Esophagus squamous epithelium (tissue), 5 donors: Measurements from ENCODE around the gene CAPZB. TPM values are rescaled to one million over a fixed set of nuclear protein-coding genes. Genes with fewer than 3 reads are reported as not detected.

Experiments used
- DNase-seq: peaks from one replicate; lab custom pipeline; 2025; lab: John Stamatoyannopoulos, UW
- H3K27ac ChIP-seq, 4 donors: fragments of 200-600 bp; sonication (generic); one replicate each; pipeline ENCODE4 v1.5.1; 2016 to 2019; ENCODE audit warnings: mild to moderate bottlenecking in 1 of 4
- H3K27me3 ChIP-seq, 4 donors: fragments of 200-600 bp; sonication (generic); 1 replicate in 3 of 4; 2 replicates in 1 of 4; pipeline versions ENCODE4 v1.5.1 to v1.6.0; 2017 to 2021; ENCODE audit warnings: antibody characterized with exemption in 1 of 4
- H3K36me3 ChIP-seq, 3 donors: fragments of 200-600 bp; sonication (generic); one replicate each; pipeline ENCODE4 v1.5.1; 2016 to 2019
- H3K4me1 ChIP-seq, 3 donors: fragments of 200-600 bp; sonication (generic); one replicate each; pipeline ENCODE4 v1.5.1; 2017 to 2019
- H3K4me3 ChIP-seq, 4 donors: fragments of 200-600 bp; sonication (generic); 1 replicate in 3 of 4; 2 replicates in 1 of 4; pipeline ENCODE4 v1.5.1; 2016 to 2019; ENCODE audit warnings: mild to moderate bottlenecking in 2 of 4, moderate library complexity in 1 of 4
- H3K9me3 ChIP-seq, 3 donors: fragments of 200-600 bp; sonication (generic); one replicate each; pipeline ENCODE4 v1.5.1; 2016 to 2019
- POLR2A ChIP-seq, 4 donors: fragments of 450-650 bp; IDR thresholded peaks; one replicate each; pipeline ENCODE4 v1.6.1; 2017; ENCODE audit warnings: antibody characterized with exemption in 4 of 4, mild to moderate bottlenecking in 4 of 4, moderate library complexity in 3 of 4
- WGBS, 2 donors: methylation state at CpG; one replicate each; pipeline ENCODE4 v1.1.5; 2018; 5-methylcytosine and 5-hydroxymethylcytosine counted together
- intact Hi-C: fragments of 100-400 bp; cut with DNase I; formaldehyde crosslinking; loops from one replicate; pipeline ENCODE4 v1.15.0; 2022
- total RNA-seq, 4 donors: library from RNA; depleted of rRNA; stranded (reverse); fragments of >200 nt; gene quantifications; one replicate each; pipeline ENCODE4 v1.1.0, GENCODE V29; 2016
- TF ChIP-seq, protein P1 (sequence below), 6 experiments: fragments of 450-650 bp in 4 of 6; fragments of 200-600 bp in 2 of 6; sonication (generic) in 2 of 6; IDR thresholded peaks; one replicate each; pipeline ENCODE4 v1.5.1; 2016 to 2019; ENCODE audit warnings: antibody characterized with exemption in 6 of 6, mild to moderate bottlenecking in 4 of 6, moderate library complexity in 4 of 6
- donor health status: DM: yes; HTN: yes; CAD: no.

The CAPZB gene
- total RNA-seq, 4 donors from 2014 or later = 89.4 to 146 (median 126) TPM

DNA sequence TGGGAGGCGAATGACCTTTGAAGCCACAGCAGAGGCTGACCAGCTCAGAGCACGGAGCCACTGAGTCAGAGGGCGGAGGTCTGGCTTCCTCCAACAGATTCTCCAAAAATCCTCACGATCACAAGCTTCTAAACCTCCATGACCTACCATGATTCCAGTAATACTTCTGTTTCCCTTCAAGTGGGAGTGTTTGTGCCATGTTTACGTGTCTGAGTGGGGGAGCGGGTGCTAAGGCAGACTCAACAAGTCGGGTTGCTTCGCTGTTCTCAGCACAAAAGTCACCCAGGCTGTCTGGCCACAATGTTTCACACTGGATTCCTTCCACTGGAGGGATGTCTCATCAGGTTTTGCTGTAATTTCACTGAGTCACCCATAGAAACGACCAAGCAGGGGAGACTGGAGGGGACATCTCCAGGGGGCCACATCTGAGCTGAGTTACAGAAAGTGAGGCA, 87.0 kb downstream of the CAPZB start:
- no peaks in the 10 kb centered on the region for H3K9me3 ChIP-seq
- no peak for DNase-seq
- 48 to 68% methylated on average over 3 to 6 of the region's 9 CpGs for WGBS, 2 donors
- H3K4me1 ChIP-seq = peaks cover 22 to 95% (median 54%) of the 10 kb centered on the region in 3 donors
- no peaks in the 10 kb centered on the region for H3K27me3 ChIP-seq
- TF ChIP-seq, protein P1, sequence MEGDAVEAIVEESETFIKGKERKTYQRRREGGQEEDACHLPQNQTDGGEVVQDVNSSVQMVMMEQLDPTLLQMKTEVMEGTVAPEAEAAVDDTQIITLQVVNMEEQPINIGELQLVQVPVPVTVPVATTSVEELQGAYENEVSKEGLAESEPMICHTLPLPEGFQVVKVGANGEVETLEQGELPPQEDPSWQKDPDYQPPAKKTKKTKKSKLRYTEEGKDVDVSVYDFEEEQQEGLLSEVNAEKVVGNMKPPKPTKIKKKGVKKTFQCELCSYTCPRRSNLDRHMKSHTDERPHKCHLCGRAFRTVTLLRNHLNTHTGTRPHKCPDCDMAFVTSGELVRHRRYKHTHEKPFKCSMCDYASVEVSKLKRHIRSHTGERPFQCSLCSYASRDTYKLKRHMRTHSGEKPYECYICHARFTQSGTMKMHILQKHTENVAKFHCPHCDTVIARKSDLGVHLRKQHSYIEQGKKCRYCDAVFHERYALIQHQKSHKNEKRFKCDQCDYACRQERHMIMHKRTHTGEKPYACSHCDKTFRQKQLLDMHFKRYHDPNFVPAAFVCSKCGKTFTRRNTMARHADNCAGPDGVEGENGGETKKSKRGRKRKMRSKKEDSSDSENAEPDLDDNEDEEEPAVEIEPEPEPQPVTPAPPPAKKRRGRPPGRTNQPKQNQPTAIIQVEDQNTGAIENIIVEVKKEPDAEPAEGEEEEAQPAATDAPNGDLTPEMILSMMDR (IDR thresholded peaks at IDR 0.05) = peak in 3 of 6 experiments; percentile 39 to 54 (median 41)
- no peak for TF ChIP-seq POLR2A (IDR thresholded peaks at IDR 0.05)
- H3K36me3 ChIP-seq = peaks cover 0 to 52% (median 5%) of the 10 kb centered on the region in 3 donors
- H3K27ac ChIP-seq = peak overlapping the region; percentile 35 to 92 (median 82)
- intact Hi-C loops = loop anchor here (10.0 kb wide), 2 partner anchors 86 to 186 kb away; partner anchors contain the start of gene CAPZB
- H3K4me3 ChIP-seq = no peak overlapping the region

DNA sequence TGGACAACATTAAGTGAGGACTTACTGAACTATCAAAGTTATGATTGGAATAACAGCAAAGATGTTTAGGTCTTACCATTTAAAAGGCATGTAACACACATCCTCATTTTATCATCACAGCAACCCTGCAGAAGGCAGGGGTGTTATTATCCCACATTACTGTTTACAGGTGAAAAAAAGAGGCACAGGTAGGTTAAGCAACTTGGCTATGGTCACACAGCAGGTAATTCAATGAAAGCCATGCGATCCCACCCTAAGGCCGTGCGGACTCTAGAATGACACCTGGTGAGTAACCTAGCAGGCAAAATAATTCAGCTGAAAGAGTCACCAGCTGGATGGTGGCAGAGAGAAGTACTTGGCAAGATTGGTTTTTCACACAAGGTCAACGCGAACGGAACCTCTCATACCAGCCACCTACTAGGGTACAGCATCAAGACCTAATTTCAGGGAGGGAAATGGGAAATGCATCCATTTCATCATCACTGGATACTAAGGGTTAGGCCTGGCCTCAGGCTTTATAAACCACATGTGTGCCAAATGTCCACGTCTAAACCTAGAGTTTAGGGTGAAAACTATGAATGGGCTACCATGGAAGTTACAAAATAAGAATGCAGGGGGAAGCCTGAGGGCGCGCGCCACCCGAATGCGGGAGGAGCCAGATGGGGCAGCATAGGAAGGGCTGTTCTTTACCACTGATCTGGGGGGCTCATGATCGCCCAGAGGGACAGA, 88.0 kb downstream of the CAPZB start:
- 82 to 90% methylated on average over 13 of the region's 13 CpGs for WGBS, 2 donors
- intact Hi-C loops = loop anchor here (10.0 kb wide), 2 partner anchors 87 to 187 kb away; partner anchors contain the start of gene CAPZB
- Histone ChIP-seq H3K4me1 (peaks cover 24 to 95% (median 55%) of the 10 kb centered on the region in 3 donors), H3K36me3 (peaks cover 0 to 43% (median 5%) of the 10 kb centered on the region in 3 donors), H3K27ac (peak overlapping the region in 3 of 4 donors; percentile 76 to 92 (median 88)), H3K4me3 (no peak overlapping the region), H3K27me3 (no peaks in the 10 kb centered on the region), H3K9me3 (no peaks in the 10 kb centered on the region)
- no peak for DNase-seq
- TF ChIP-seq, protein P1 (IDR thresholded peaks at IDR 0.05) = no peak
- no peak for TF ChIP-seq POLR2A (IDR thresholded peaks at IDR 0.05)

DNA sequence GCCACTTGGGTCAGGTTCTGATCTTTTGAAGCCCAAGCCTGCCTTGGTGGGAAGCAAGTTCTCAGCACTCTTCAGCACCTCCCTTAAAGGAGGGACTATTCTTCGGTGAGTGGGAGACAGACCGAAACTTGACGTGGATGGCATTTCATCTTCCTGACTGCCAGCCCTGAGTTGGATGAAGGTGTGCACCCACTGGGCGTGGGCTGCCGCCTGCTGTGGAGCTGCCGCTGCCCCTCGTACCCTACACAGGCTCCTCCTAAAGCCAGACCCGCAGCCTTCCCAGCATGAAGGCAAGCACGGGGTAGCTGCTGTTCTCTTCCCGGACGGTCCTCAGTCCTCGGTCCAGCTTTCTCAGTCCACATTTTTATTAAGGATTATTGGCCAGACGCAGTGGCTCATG, 89.1 kb downstream of the CAPZB start:
- Histone ChIP-seq H3K4me1 (peaks cover 26 to 95% (median 55%) of the 10 kb centered on the region in 3 donors), H3K9me3 (no peaks in the 10 kb centered on the region), H3K27me3 (no peaks in the 10 kb centered on the region), H3K4me3 (no peak overlapping the region), H3K36me3 (peaks cover 0 to 37% (median 5%) of the 10 kb centered on the region in 3 donors), H3K27ac (peak overlapping the region; percentile 3 to 54 (median 32))
- 94 to 96% methylated on average over 7 to 8 of the region's 13 CpGs for WGBS, 2 donors
- DNase-seq = no peak
- TF ChIP-seq, protein P1 (IDR thresholded peaks at IDR 0.05) = no peak
- no peak for TF ChIP-seq POLR2A (IDR thresholded peaks at IDR 0.05)
- intact Hi-C loops = loop anchor here (10.0 kb wide), 2 partner anchors 89 to 189 kb away; partner anchors contain the start of gene CAPZB

DNA sequence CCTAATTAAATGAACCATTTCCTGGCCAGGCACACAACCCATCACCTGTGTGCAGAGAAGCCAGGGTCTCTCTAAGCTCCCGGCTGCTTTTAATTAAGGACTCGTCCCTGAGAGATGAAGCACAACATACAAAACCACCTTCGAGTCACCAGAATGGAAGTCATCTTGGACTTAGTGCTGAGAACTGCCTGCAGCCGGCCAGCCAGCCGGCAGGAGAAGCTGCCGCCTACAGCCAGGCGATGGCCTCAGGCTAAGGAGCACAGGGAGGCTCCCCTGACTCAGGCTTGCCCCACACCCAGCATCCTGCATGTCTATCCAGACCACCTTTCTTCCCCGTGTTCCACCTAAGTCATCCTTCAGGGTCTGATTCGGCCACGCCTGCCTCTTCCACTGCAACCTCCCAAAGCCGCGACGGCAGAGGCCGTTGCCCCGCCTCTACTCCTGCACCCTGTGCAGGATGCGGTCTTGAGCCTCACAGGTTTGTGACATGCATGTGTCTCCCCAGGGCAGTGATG, 89.6 kb downstream of the CAPZB start:
- Histone ChIP-seq H3K27me3 (no peaks in the 10 kb centered on the region), H3K4me1 (peaks cover 29 to 95% (median 53%) of the 10 kb centered on the region in 3 donors), H3K4me3 (no peak overlapping the region), H3K36me3 (peaks cover 0 to 37% (median 5%) of the 10 kb centered on the region in 3 donors), H3K27ac (peak overlapping the region; percentile 19 to 54 (median 42)), H3K9me3 (no peaks in the 10 kb centered on the region)
- 50% methylated on average over 10 of the region's 16 CpGs; no CpG with 5 or more reads in 1 of the 2 donors for WGBS, 2 donors
- intact Hi-C loops = loop anchor here (10.0 kb wide), 2 partner anchors 89 to 189 kb away; partner anchors contain the start of gene CAPZB
- no peak for TF ChIP-seq POLR2A (IDR thresholded peaks at IDR 0.05)
- TF ChIP-seq, protein P1 (IDR thresholded peaks at IDR 0.05) = no peak
- DNase-seq = no peak
